Esophagus muscularis mucosa (tissue), 4 donors: ENCODE data around the gene ZNF768. TPM values are rescaled to one million over a fixed set of nuclear protein-coding genes. Genes with fewer than 3 reads are reported as not detected.
"Not testable (repeated sequence)": the region's sequence is repeated elsewhere in the genome, so short reads cannot be mapped to it uniquely, and the experiment has no call there.

ENCODE experiments used
- DNase-seq: peaks from one replicate; pipeline ENCODE4 v3.0.0-alpha.2; 2017; ENCODE audit errors: extremely low spot score
- H3K27ac ChIP-seq, 4 donors: fragments of 200-600 bp; sonication (generic); replicated peaks in 1 of 4; 1 replicate in 3 of 4; 2 replicates in 1 of 4; pipeline ENCODE4 v1.5.1; 2016 to 2019; ENCODE audit warnings: mild to moderate bottlenecking in 1 of 4
- H3K27me3 ChIP-seq, 4 donors: fragments of 200-600 bp; sonication (generic); one replicate each; pipeline versions ENCODE4 v1.5.1 to v1.6.0; 2016 to 2019
- H3K36me3 ChIP-seq, 4 donors: fragments of 200-600 bp; sonication (generic); one replicate each; pipeline ENCODE4 v1.5.1; 2016 to 2019
- H3K4me1 ChIP-seq, 4 donors: fragments of 200-600 bp; sonication (generic); one replicate each; pipeline ENCODE4 v1.5.1; 2016 to 2019
- H3K4me3 ChIP-seq, 4 donors: fragments of 200-600 bp; sonication (generic); 1 replicate in 2 of 4; 2 replicates in 2 of 4; pipeline ENCODE4 v1.5.1; 2016 to 2019; ENCODE audit warnings: mild to moderate bottlenecking in 4 of 4, moderate library complexity in 1 of 4
- H3K9me3 ChIP-seq, 4 donors: fragments of 200-600 bp; sonication (generic); 1 replicate in 3 of 4; 2 replicates in 1 of 4; pipeline ENCODE4 v1.5.1; 2016 to 2019
- CTCF ChIP-seq, 3 experiments: fragments of 200-600 bp in 2 of 3; fragments of 450-650 bp in 1 of 3; sonication (generic) in 2 of 3; IDR thresholded peaks; one replicate each; pipeline ENCODE4 v1.5.1; 2017 to 2019; ENCODE audit warnings: antibody characterized with exemption in 3 of 3, mild to moderate bottlenecking in 2 of 3, moderate library complexity in 1 of 3
- EP300 ChIP-seq: sonication (generic); formaldehyde crosslinking; IDR thresholded peaks from one replicate; pipeline ENCODE4 v1.6.1; 2017; ENCODE audit warnings: antibody characterized with exemption
- POLR2A ChIP-seq: fragments of 450-650 bp; IDR thresholded peaks from one replicate; pipeline ENCODE4 v1.6.1; 2017; ENCODE audit warnings: antibody characterized with exemption, moderate library complexity, mild to moderate bottlenecking, low read depth
- POLR2AphosphoS5 ChIP-seq, 2 donors: sonication (generic); formaldehyde crosslinking; IDR thresholded peaks; one replicate each; pipeline ENCODE4 v1.6.1; 2017; ENCODE audit warnings: antibody characterized with exemption in 2 of 2
- WGBS: methylation state at CpG from one replicate; pipeline ENCODE4 v1.1.5; 2018; 5-methylcytosine and 5-hydroxymethylcytosine counted together
- intact Hi-C: fragments of 100-400 bp; cut with DNase I; formaldehyde crosslinking; loops from one replicate; pipeline ENCODE4 v1.15.1; 2023
- total RNA-seq, 4 donors: library from RNA; depleted of rRNA; stranded (reverse); fragments of >200 nt; gene quantifications; one replicate each; pipeline versions ENCODE4 v1.1.0 to v1.2.1, GENCODE V29; 2016

Gene ZNF768
- total RNA-seq, 4 donors from 2014 or later = 46.9 to 91.5 (median 64.0) TPM

GRCh38 chr16:30523768-30524574, 2.4 kb downstream of the ZNF768 start:
- intact Hi-C loops = loop anchor here (5.0 kb wide), 1 partner anchor 92 kb away; the partner anchor contains the start of gene DCTPP1
- H3K4me1 ChIP-seq = peaks cover 17 to 40% (median 33%) of the 10 kb centered on the region in 4 donors
- H3K9me3 ChIP-seq = no peaks in the 10 kb centered on the region
- no peak overlapping the region for H3K4me3 ChIP-seq
- peaks cover 3 to 11% (median 9%) of the 10 kb centered on the region in 4 donors for H3K36me3 ChIP-seq
- no peaks in the 10 kb centered on the region for H3K27me3 ChIP-seq
- TF ChIP-seq POLR2AphosphoS5 (IDR thresholded peaks at IDR 0.05) (peak in 1 of 2 donors; percentile 9), POLR2A (no peak)
- H3K27ac ChIP-seq = no peak overlapping the region
- 72% methylated on average over 26 of the region's 26 CpGs for WGBS
- no peak for DNase-seq

GRCh38 chr16:30522702-30523463, 3.5 kb downstream of the ZNF768 start:
- 88% methylated on average over 12 of the region's 12 CpGs for WGBS
- not testable (repeated sequence) for DNase-seq

GRCh38 chr16:30521873-30522641, 4.3 kb downstream of the ZNF768 start:
- WGBS = 65% methylated on average over 11 of the region's 11 CpGs
- intact Hi-C loops = loop anchor here (5.0 kb wide), 1 partner anchor 90 kb away; the partner anchor contains the start of gene DCTPP1

More at GRCh38 chr16:30522702-30523463, 3.5 kb downstream of the ZNF768 start:
- H3K27ac ChIP-seq, H3K27me3 ChIP-seq, H3K4me3 ChIP-seq, H3K9me3 ChIP-seq: not testable (repeated sequence)
- intact Hi-C loops = loop anchor here (5.0 kb wide), 1 partner anchor 91 kb away; the partner anchor contains the start of gene DCTPP1
- Histone ChIP-seq H3K4me1 (peaks cover 11 to 31% (median 23%) of the 10 kb centered on the region in 4 donors), H3K36me3 (peaks cover 3 to 11% (median 9%) of the 10 kb centered on the region in 4 donors)

GRCh38 chr16:30521476-30521872, 4.9 kb downstream of the ZNF768 start:
- TF ChIP-seq CTCF (IDR thresholded peaks at IDR 0.05) = no peak
- intact Hi-C loops = loop anchor here (5.0 kb wide), 1 partner anchor 89 kb away; the partner anchor contains the start of gene DCTPP1
- Histone ChIP-seq H3K36me3 (peaks cover 3 to 11% (median 9%) of the 10 kb centered on the region in 4 donors), H3K4me3 (no peak overlapping the region), H3K9me3 (no peaks in the 10 kb centered on the region), H3K27ac (no peak overlapping the region), H3K4me1 (peaks cover 6 to 25% (median 18%) of the 10 kb centered on the region in 4 donors), H3K27me3 (no peaks in the 10 kb centered on the region)
- no peak for DNase-seq
- 87% methylated on average over 4 of the region's 7 CpGs for WGBS

More at GRCh38 chr16:30521873-30522641, 4.3 kb downstream of the ZNF768 start:
- Histone ChIP-seq H3K27ac (no peak overlapping the region), H3K4me1 (peaks cover 6 to 25% (median 18%) of the 10 kb centered on the region in 4 donors), H3K36me3 (peaks cover 3 to 11% (median 9%) of the 10 kb centered on the region in 4 donors), H3K27me3 (no peaks in the 10 kb centered on the region), H3K4me3 (no peak overlapping the region), H3K9me3 (no peaks in the 10 kb centered on the region)
- TF ChIP-seq EP300 (no peak), POLR2A (no peak), CTCF (IDR thresholded peaks at IDR 0.05) (no peak), POLR2AphosphoS5 (IDR thresholded peaks at IDR 0.05) (no peak)
- no peak for DNase-seq
